Lung (tissue), 12 donors: ENCODE data around the gene RCBTB1. TPM values are rescaled to one million over a fixed set of nuclear protein-coding genes. Genes with fewer than 3 reads are reported as not detected.
A peak's percentile ranks its signal among the peaks of the same experiment; 100 is the strongest.

Source experiments
- ATAC-seq: fragments of 200-7000 bp; cut with Tn5 transposase; one replicate; pipeline ENCODE4 v1.9.1; 2020; ENCODE audit warnings: moderate number of reproducible peaks; ENCODE audit not compliant: insufficient read depth, low FRiP score
- DNase-seq, 3 donors: peaks; one replicate each; pipeline ENCODE4 v3.0.0-alpha.2; 2013 to 2017
- H3K27ac ChIP-seq, 2 donors: one replicate each; pipeline ENCODE4 v1.5.1; 2013; ENCODE audit warnings: mild to moderate bottlenecking in 2 of 2, moderate library complexity in 2 of 2, control low read depth in 1 of 2, inconsistent platforms in 1 of 2, low read depth in 1 of 2, low read length in 1 of 2
- H3K27me3 ChIP-seq, 3 donors: one replicate each; pipeline ENCODE4 v1.5.1; 2013; ENCODE audit warnings: low read length in 2 of 3; ENCODE audit not compliant: control insufficient read depth in 3 of 3, insufficient read depth in 3 of 3
- H3K36me3 ChIP-seq, 4 donors: one replicate each; pipeline ENCODE4 v1.5.1; 2013; ENCODE audit warnings: low read length in 4 of 4, mild to moderate bottlenecking in 1 of 4, moderate library complexity in 1 of 4; ENCODE audit not compliant: control insufficient read depth in 4 of 4, insufficient read depth in 4 of 4
- H3K4me1 ChIP-seq, 5 donors: one replicate each; pipeline ENCODE4 v1.5.1; 2013; ENCODE audit warnings: low read length in 5 of 5, mild to moderate bottlenecking in 2 of 5, moderate library complexity in 1 of 5; ENCODE audit not compliant: control insufficient read depth in 5 of 5, insufficient read depth in 5 of 5
- H3K4me3 ChIP-seq: one replicate; pipeline ENCODE4 v1.5.1; 2013; ENCODE audit warnings: mild to moderate bottlenecking, control low read depth, moderate library complexity
- H3K9ac ChIP-seq, 2 donors: one replicate each; pipeline ENCODE4 v1.5.1; 2013; ENCODE audit warnings: low read length in 2 of 2, control low read depth in 1 of 2; ENCODE audit not compliant: insufficient read depth in 1 of 2
- H3K9me3 ChIP-seq, 4 donors: one replicate each; pipeline ENCODE4 v1.5.1; 2013; ENCODE audit warnings: low read length in 3 of 4, mild to moderate bottlenecking in 1 of 4, moderate library complexity in 1 of 4; ENCODE audit not compliant: control insufficient read depth in 4 of 4, insufficient read depth in 3 of 4
- CTCF ChIP-seq: IDR thresholded peaks from 2 replicates; pipeline ENCODE4 v1.5.1; 2012; ENCODE audit warnings: mild to moderate bottlenecking; ENCODE audit errors: control extremely low read depth, extremely low read depth
- WGBS, 2 donors: extraction: QIAGEN DNeasy Blood & Tissue Kit; methylation state at CpG; one replicate each; pipeline ENCODE4 v1.1.7; 2013; 5-methylcytosine and 5-hydroxymethylcytosine counted together
- polyA plus RNA-seq, 2 donors: library from polyadenylated mRNA; stranded (reverse); fragments of 200-250 nt; gene quantifications; one replicate each; pipeline ENCODE4 v1.2.1, GENCODE V29; 2013
- total RNA-seq, 2 donors: library from RNA; depleted of rRNA in 1 of 2; stranded (reverse); fragments of >200 nt in 1 of 2; gene quantifications; one replicate each; pipeline ENCODE4 v1.2.1, GENCODE V29; 2014 to 2021
- donor health status: control.
- donor health status: control.
- donor health status: Bipolar disorder and iron deficiency.
- donor health status: healthy.
- donor health status: DM: yes; HTN: yes; CAD: no.

RCBTB1 gene
- total and polyA plus RNA-seq, 4 donors = 12.0 to 25.4 (median 17.8) TPM

- Histone ChIP-seq H3K4me1 (peaks cover 0 to 24% (median 4%) of the 10 kb centered on the region in 5 donors), H3K36me3 (no peaks in the 10 kb centered on the region), H3K4me3 (no peak within 1 kb of the TSS), H3K9me3 (peaks cover 0 to 2% (median 0%) of the 10 kb centered on the region in 4 donors), H3K27me3 (no peaks in the 10 kb centered on the region), H3K9ac (peak within 1 kb of the TSS in 1 of 2 donors; percentile 28), H3K27ac (peak within 1 kb of the TSS in 1 of 2 donors; percentile 32)
- TF ChIP-seq CTCF = no peak
- 39 to 46% methylated on average over 17 of the region's 17 CpGs for WGBS, 2 donors
- peak; percentile 84 for ATAC-seq
- DNase-seq = peak in 1 of 3 donors; percentile 34
These were observed 42.7 kb upstream of the RCBTB1 start, which contains the start of gene ARL11 for GRCh38 chr13:49627831-49628652. Gene ARL11, plus strand, starts transcription at chr13:49628507. Its CDS starts 1,941 bp downstream, at chr13:49630448.

- H3K9ac ChIP-seq = no peak overlapping the region
- no peaks in the 10 kb centered on the region for H3K27me3 ChIP-seq
- DNase-seq (peak; percentile 33 to 72 (median 40)), ATAC-seq (no peak)
- H3K9me3 ChIP-seq = peaks cover 0 to 2% (median 0%) of the 10 kb centered on the region in 4 donors
- H3K4me1 ChIP-seq = peaks cover 0 to 16% (median 7%) of the 10 kb centered on the region in 5 donors
- H3K27ac ChIP-seq = peak overlapping the region; percentile 4 to 54
- TF ChIP-seq CTCF = no peak
- WGBS, 2 donors = 75 to 86% methylated on average over 12 of the region's 12 CpGs
- no peak overlapping the region for H3K4me3 ChIP-seq
- H3K36me3 ChIP-seq = no peaks in the 10 kb centered on the region
These were observed 40.2 kb upstream of the RCBTB1 start for GRCh38 chr13:49625392-49626079.

- 89 to 91% methylated on average over 6 of the region's 6 CpGs for WGBS, 2 donors
- H3K27ac ChIP-seq = no peak overlapping the region
- peaks cover 0 to 2% (median 0%) of the 10 kb centered on the region in 4 donors for H3K9me3 ChIP-seq
These were observed 38.9 kb upstream of the RCBTB1 start for GRCh38 chr13:49624229-49624628.

More at GRCh38 chr13:49624229-49624628, 38.9 kb upstream of the RCBTB1 start:
- H3K27me3 ChIP-seq = no peaks in the 10 kb centered on the region
- no peak overlapping the region for H3K4me3 ChIP-seq
- H3K36me3 ChIP-seq = no peaks in the 10 kb centered on the region
- H3K9ac ChIP-seq = no peak overlapping the region
- ATAC-seq (no peak), DNase-seq (no peak)
- no peak for TF ChIP-seq CTCF
- H3K4me1 ChIP-seq = peaks cover 0 to 16% (median 7%) of the 10 kb centered on the region in 5 donors
